Activated CD8-positive, alpha-beta memory T cell treated with anti-CD3 and anti-CD28 coated beads for 1 hour (primary cell): ENCODE measurements around the gene ABCB8.
"Not testable (repeated sequence)": the region's sequence is repeated elsewhere in the genome, so short reads cannot be mapped to it uniquely, and the experiment has no call there.

Experiments
- DNase-seq, 2 donors: peaks; one replicate each; pipeline ENCODE4 v3.0.0-alpha.2; 2020; ENCODE audit warnings: low read depth in 1 of 2; ENCODE audit errors: extremely low read depth in 1 of 2

ABCB8 gene

GRCh38 chr7:151013733-151014497 lies 14.3 kb upstream of the ABCB8 start:
- DNase-seq = peak; percentile 79 to 84

DNA sequence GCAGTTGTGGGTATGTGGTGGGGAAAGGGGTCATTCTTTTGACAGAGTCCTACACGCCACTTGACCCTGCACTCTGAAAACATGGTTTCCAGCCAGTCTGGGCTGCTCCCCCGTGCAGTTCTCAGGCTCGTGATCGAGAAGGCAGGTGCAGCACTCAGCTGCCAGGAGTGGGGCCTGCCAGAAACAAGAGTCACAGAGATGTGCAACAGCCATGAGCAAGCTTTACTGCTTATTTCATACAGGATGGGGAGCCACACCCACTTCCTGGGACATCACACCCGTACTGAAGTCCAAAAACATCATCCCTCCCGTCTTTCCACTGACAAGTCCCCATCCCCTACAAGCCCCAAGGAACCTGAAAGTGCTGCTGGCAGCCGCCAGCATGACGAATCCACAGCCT lies 13.3 kb upstream of the ABCB8 start:
- DNase-seq = no peak

DNA sequence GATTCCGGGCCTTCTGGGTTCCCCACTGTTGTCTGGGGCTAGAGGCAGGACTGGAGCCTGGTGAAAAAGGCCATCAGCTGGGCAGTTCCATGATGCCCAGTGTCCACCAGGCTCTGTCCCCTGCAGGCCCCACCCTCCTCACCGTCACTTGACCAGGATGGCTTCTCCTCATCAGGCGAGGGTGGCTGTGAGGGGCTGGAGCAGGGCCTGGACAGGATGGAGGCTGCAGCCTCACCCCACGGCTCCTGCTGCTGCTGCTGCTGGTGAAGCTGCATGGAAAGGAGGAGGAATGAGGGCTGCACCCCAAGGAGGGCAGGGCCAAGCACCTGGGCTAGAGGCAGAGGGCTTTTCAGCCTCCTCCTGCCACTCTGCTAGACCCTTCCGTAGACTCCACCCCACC lies 12.3 kb upstream of the ABCB8 start:
- DNase-seq = no peak

GRCh38 chr7:151016505-151016904 lies 11.7 kb upstream of the ABCB8 start:
- no peak for DNase-seq

GRCh38 chr7:151016942-151017341 lies 11.3 kb upstream of the ABCB8 start:
- no peak for DNase-seq

DNA sequence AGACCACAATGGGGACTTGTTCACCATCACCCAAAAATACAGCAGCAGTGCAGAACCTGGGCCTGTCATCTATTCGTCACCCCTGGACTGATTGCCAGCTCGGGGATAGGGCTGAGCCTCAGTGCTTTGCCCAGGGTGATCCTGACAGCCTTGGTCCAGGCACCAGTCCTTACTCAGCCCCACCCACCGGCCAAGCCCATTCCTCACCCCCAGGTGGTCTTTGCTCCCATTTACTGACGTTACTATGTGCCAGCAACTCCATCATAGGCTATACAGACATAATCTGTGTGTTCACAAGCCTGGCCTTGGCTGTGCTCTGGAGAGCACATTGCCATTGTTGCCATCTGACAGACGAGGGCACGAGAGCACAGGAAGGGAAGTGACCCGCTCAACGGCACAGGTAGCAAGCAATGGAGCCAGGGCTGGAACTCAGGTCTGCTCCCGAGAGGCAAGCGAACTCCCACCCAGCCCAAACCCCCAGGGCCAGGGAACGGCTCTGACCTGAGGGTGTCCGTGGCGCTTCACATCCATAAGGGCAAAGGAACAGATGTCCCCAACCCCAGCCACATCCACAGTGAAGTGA lies 10.8 kb upstream of the ABCB8 start:
- no peak for DNase-seq

- DNase-seq = peak; percentile 45 to 78
These were observed 10.3 kb upstream of the ABCB8 start for GRCh38 chr7:151017953-151018420.

- no peak for DNase-seq
These were observed 9.7 kb upstream of the ABCB8 start for GRCh38 chr7:151018421-151019129.

DNA sequence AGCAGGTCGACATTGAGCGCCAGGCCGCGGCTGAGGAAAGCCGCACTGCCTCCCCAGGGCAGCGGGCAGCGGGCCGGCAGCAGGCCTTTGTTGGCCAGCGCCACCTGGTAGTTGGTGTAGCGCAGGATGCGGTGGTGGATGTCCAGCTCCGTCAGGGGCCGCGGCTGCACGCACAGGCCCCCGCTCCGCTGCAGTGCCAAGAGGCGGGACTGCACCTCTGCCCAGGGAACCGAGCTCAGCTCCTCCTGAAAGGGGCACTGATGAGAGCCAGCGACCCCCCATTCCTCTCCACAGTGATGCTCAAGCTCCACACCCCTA lies 9.2 kb upstream of the ABCB8 start:
- no peak for DNase-seq

DNA sequence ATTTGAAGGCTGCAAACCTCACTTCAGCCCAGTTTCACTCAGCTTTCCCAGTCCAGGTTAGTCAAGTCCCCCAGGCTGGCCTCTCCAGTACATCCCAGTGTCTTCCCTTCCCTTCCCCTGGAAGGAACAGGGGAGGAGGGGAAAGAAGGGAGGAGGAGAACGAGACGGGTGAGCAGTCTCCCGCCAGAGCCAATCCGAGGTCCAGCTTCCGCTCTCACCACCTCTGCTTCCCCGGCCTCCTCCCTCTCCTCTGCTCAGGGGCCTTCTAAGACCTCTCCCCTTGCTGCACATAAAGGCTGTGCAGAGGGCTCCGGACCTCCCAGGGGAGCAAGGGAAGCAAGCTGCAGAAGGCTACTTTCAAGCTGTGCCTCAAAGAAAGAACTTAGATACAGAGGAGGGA lies 8.0 kb upstream of the ABCB8 start:
- DNase-seq = no peak

DNA sequence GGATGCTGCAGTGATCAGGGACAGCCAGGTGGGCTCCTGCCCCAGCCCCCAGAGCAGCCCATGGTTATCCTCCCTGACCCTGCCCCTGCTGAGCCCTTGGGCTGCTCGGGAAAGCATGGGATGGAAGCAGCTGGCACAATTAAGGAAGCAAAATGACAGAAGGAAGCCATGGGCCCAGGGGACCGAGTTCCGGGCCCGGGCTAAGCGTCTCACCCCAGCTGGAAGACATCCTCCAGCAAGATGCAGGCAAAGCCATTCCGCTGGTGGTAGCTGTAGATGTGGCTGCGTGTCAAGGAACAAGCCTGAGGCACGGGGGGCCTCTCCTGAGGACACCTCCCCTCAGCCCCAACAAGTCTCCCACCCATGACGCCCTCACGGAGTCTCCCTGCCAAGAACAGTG lies 5.0 kb upstream of the ABCB8 start:
- DNase-seq = no peak

DNA sequence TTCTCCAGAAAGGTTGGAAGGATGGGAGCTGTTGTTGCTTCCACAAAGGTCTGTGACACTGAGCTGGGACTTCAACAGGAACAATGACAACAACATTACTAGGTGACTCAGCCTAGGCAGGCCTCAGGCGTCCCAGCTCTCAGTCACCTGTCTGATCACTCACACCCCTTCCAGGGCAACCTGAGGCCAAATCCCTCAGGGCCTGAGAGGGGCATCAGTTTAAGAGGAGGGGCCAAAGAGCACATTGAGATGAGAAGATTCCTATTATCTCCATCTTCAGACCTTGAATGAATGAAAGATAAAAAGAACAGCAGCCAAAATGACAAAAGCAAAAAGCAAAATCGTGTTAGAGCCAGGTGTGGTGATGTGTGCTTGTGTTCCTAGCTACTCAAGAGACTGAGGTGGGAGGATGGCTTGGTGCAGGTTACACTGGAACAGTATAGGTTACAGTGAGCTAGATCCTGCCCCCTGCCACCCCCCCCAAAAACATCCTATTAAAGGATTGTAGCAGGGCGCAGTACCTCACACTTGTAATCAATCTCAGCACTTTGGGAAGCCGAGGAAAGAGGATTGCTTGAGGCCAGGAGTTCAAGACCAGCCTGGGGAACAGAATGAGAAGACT lies 3.7 kb upstream of the ABCB8 start, which contains the start of gene ATG9B:
TSS of gene ATG9B (minus strand) at position 60 of the 622 bp plus-strand sequence. CDS start 71 bp downstream, outside the sequence.
- no peak for DNase-seq

DNA sequence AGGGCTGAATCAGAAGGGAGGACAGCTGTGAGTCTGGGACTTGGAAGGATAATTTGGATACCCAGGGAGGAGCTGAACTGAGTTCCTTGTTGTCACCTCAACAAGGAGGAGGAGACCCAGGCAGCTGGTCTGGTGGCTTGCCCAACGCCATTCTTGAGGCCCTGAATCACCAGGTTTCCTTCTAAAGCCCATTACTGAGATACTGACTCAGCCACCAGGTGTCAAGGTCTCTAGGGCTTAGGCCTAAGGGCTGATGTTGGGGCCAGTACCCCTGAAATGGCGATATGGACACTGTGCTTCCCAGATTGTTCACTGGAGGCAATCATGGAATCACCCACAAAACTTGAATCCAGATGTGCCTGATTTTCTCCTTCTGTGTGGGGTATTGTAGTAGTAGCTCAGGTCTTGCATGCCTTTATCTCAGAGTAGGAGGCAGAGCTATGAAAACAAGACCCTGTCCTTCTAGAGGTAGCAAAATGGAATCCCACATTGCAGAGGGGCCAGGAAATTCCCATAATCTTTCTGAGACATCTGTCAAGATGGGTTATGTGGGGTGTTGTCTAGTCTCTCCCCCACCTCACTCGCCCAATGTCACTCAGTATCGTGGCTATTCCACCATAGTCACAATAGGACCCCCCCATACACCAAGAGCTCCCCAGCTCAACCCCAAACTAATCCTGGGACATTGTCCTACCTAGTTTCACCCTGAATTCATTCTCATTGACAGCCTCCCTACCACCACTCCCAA lies 2.2 kb upstream of the ABCB8 start:
- DNase-seq = no peak

DNA sequence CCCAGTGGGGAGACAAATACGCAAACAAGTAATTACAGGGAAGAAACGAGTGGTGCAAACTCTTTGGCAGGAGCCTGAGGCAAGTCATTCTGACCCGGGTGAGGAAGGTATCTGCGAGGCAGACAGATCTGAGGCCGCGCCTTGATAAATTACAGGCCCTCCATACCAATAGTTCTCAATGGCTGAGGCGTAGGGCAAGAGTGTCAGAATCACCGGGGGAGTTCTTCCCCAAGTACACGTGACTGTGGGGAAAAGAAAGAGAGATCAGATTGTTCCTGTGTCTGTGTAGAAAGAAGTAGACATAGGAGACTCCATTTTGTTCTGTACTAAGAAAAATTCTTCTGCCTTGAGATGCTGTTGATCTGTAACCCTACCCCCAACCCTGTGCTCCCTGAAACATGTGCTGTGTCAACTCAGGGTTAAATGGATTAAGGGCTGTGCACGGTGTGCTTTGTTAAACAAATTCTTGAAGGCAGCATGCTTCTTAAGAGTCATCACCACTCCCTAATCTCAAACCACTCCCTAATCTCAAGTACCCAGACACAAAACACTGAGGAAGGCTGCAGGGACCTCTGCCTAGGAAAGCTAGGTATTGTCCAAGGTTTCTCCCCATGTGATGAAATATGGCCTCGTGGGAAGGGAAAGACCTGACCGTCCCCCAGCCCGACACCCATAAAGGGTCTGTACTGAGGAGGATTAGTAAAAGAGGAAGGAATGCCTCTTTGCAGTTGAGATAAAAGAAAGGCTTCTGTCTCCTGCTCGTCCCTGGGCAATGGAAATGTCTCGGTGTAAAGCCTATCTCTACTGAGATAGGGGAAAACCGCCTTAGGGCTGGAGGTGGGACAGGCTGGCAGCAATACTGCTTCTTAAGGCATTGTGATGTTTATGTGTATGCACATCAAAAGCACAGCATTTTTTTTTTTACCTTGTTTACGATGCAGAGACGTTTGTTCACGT lies 1.2 kb upstream of the ABCB8 start:
- DNase-seq = not testable (repeated sequence)

- DNase-seq = not testable (repeated sequence)
These were observed 521 bp upstream of the ABCB8 start for GRCh38 chr7:151027728-151028130.

DNA sequence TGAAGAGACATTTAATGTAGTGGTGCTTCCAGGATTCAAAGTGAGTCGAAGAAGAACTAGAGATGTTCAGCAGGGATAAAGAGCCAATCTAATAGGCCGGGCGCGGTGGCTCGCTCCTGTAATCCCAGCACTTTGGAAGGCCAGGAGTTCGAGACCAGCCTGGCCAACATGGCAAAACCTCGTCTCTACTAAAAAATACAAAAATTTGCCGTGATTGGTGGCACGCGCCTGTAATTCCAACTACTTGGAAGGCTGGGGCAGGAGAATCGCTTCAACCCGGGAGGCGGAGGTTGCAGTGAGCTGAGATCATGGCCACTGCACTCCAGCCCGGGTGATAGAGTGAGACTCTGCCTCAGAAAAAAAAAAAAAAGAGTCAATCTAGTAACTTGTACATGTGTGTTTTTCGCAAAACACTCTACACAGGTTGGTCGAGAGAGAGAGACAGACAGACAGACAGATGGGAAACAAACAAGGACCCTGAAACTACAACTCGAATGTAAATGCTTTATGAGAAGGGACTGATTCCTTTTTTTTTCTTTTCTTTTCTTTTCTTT lies 775 bp downstream of the ABCB8 start:
- no peak for DNase-seq

DNA sequence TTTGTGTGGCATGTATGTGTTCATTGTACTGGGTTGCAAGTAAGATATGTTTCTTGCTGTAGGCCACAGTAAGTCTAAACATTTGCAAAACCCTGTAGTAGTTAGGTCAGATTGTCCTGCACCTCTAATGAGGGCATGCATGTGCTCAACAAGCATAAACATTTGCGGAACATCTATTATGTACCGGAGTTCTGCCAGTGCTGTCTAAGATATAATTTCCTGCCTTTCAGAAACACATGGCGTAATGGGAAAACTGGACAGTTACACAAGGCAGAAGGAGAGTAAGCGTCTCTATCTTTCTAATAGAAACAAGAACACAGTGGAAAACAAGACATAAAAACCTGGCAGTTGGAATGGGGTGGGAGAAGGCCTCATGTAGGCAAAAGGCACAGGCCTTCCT lies 2.8 kb downstream of the ABCB8 start:
- DNase-seq = no peak

DNA sequence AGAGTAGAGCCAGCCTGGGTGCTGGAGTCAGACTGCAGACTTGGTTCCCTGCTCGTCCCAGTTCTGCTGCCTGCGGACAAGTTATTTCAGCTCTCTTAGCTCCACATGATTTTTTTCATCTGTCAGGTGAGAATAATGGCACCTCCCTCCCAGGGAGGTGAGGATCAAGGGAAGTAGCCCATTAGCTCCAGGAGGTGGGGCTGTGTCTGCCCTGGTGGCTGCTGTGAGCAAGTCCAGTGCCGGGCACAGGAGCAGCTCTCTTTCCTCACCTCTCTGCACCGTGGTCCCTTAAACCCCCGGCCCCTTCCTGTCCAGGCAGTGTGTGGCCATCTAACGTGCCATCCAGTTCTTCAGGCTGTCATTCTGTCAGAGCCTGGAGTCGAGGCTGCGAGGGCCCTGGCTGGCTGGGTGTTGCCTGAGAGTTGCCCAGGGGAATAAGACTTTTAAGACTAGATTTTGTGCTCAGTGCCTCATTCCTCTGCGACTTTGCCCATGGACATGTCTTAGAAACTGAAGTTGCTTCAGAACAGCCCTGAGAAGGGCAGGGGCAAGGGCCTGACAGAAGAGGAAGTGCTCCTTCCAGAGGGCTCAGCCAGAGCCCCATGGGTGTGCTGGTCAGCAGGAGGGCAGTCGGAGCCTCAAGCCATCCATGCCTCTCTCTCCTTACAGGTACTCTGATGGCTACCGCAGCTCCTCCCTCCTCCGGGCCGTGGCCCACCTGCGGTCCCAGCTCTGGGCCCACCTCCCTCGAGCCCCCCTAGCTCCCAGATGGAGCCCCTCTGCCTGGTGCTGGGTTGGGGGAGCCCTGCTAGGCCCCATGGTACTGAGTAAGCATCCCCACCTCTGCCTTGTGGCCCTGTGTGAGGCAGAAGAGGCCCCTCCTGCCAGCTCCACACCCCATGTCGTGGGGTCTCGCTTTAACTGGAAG lies 5.0 kb downstream of the ABCB8 start:
- no peak for DNase-seq
